ENCODE measurements around the gene AGXT.

GRCh38 chr2:240820607-240821428, 47.8 kb upstream of the AGXT start:
- TF ChIP-seq CTCF (conservative IDR thresholded peaks at IDR 0.05; ENCODE audit: low read depth, low read length) (0 out of 2 replicates have a peak, but pooled peaks have one; percentile 16), EZH2 (IDR thresholded peaks at IDR 0.05; ENCODE audit: borderline replicate concordance, low read depth, low read length, poor library complexity, severe bottlenecking) (no peak)
